GM18870 (cell line): ENCODE measurements around the gene HDAC7.
"Not testable (repeated sequence)": the region's sequence is repeated elsewhere in the genome, so short reads cannot be mapped to it uniquely, and the experiment has no call there.

ENCODE experiments used
- ATAC-seq: cut with Tn5 transposase; IDR thresholded peaks from one replicate; pipeline ENCODE4 v1.9.1; 2021; ENCODE audit warnings: moderate library complexity; ENCODE audit not compliant: unreplicated experiment

HDAC7 gene

DNA sequence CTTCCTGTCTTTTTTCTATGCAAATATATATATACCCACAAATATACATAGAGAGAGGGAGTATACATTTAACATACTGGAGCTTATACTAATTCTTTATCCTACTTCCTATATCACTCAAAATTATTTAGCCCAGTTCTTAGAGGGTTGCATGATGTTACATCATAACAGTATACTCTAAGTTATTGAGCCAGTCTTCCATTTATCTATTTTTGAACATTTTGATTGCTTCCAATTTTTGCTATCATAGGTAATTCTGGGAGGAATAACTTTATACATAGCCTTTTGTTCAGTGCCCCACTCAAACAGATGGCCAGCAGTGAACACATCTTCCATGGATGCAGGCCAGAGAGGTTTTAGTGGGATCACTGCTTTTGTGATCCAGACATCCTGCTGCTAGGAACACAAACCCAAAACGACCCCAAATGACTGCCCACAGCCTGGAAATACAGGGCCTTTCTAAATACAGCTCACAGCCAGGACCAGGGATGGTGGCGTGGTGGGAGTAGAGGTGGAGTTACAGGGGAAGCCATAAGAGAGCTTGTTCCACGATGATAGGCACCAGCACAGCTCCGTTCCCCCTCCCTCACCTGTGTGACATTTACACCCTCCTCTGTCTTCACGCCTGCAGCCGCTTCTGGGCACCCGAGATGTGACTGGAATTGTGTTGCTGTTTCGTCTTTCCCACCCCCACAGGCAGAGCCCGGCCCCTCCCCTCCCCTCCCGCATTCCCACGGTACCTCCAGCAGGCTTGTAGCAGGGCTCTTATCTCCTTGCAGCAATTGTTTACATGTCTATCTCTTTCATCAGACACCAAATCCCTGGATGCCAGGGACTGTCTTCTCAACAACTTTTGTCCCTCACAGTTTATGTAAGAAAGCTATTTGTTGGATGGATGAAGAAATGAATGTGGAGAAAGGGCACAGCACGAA lies 30.7 kb upstream of the HDAC7 start:
- ATAC-seq = no peak

DNA sequence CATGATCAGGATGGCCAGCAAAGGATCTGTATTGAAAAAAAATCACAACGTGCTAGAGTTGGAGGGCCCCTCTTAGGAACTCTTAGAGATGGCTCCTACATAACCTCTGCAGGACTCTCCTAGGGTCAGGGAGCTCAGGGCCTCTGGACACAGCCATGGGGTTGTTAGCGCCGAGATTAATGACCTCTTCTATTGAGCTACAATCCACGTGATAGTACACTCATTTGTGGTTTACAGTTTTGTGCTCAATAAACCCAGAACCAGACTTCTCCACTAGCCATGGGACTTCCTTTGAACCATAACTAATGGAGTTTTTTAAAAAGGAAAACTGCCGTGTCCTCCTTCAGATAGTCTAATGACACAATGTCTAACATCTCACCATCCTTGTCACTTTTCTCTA lies 29.6 kb upstream of the HDAC7 start:
- ATAC-seq = no peak

DNA sequence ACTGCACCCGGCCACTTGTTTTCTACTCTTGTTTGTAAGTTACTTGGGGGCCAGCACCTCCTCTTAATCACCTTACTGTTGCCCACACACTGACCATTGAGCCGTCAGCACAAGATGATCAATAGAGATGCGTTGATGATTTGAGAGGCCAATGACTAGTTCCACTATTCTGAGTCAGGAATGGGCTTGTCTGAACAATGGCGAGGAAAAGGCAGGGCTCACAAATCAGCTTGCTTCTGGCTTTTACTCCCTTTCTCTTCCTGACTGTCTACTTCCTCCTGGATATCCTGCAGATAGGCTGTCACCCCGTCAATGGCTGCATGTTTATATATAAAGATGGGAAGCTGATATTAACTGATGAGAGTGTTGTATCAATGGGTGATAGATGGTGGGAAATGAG lies 29.1 kb upstream of the HDAC7 start:
- ATAC-seq = no peak

DNA sequence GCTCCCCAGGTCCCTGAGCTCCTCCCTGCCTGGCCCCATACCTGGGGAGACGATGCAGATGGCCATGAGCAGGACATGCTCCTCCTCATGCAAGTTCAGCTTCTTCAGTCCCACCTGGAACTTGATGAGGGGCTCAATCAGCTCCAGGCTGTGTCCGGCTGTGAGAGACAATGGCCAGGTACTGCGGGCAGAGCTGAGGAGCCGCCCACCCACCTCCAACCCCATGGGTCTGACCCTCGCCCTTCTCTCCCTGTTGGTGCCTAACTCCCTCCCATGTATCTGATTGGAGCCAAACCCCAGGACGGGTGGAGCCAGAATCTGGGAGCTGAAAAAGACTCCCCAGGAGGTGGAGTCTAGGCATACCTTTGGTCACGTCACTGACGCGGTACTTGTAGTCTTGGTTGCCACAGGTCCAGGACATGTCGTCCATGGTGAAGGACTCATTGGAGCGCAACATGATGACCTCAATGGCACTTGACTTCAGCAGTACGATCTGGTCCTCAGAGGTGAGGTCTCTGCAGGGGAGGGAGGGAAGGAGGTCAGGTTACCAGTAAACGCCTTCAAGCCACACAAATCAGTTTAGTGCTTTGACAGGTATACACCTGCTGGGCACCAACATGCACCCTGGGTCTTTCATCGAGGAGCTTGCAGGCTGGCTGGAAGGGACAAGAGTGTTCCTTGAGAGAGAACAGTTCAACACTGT lies 26.7 kb upstream of the HDAC7 start:
- no peak for ATAC-seq

DNA sequence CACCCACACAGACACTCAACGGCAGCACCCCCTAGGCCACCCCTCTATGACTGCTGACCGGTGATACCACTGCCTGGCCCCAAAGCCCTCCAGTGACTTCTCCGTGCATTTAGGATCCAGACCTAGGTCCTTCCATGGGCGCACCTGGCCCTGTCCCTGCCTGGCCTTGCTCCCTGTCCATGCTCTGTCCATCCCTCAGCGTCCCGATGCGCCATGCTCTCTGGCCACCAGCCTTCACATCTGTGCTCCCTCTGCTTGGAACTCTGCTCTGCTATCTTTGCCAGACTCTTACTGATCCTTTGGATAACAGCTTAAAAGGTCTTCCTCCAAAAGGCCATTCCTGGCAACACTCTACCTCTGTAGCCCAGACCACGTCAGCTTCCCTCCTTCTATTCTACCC lies 25.4 kb upstream of the HDAC7 start:
- no peak for ATAC-seq

DNA sequence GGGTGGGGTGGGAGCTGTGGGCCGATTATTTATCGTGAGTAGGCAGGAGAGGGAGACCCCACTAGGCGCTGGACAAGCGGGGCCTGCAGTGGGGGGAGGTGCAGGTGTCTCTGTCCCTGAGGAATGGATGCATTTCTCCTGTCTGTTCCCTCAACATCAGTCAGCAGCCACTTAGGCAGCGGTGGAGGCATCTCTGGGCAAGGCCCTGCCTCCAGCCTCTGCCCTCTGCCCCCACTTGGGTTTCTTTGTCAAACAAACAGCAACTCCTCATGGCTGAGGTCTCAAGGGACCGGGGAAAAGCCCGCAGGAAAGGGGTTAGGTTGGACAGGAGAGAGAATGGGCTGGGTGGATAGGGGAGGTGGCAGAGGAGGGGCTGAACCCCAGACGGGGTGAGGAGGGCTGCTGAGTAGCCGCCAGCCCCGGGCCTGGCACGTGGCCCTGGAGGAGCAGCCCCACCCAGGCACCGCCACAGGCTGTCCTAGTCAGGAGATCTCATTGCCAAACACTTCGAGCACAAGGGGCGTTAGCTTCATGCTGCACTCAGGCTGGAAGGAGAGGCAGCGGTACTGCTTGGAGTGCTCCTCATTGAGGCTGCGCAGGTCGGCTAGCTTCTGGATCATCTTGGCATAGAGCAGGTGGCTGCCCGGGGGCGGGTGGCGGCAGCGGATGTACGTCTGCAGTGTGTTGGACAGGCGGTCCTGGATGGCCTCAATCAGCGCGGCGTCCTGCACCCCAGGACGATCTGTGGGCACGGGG lies 24.7 kb upstream of the HDAC7 start:
- no peak for ATAC-seq

DNA sequence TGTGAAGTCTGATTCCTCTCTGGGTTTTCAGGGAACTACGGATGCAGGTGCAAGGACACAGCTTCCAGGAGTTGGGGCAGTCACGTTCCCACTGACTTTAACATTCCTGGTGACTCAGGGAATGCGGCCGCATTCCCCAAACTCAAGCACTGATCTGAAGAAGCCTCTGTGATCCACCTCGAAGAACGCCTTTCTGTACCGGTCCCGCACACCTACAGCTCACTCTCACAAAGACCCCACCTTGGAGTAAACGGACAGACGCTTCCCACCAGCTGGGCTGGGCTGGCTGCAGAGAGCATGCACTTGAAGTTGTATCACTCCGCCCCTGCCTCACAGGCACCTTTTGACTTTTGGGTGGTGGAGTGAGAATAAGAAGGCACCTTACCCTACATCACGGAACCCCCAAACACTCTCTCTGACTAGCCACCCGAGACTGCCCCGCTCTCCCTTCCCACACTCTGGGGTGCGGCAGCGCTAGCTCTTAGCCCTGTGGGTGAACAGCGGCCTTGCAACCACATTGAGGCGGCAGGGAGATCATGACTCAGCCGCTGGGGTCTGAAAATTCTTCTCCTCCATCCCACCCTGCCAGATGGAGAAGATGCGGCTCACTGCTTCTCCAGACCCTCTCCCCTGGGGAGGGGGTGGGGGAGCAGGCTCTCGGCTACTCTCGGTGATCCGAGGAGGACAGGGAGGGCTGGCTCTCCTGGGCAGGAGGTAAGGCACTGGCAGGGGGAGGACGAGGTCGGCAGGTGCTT lies 23.7 kb upstream of the HDAC7 start:
- ATAC-seq = no peak

DNA sequence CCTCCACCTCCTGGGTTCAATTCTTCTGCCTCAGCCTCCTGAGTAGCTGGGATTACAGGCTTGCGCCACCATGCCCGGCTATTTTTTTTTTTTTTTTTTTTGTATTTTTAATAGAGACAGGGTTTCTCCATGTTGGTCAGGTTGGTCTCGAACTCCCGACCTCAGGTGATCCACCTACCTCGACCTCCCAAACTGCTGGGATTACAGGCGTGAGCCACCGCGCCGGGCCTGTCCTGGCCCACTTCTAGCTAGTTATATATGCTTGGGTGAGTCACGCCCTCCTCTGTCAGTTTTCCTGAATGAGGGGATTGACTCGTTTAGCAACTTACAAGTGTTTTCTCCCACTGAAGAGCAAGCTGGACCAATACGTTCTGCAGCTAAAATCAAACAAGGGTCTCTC lies 22.8 kb upstream of the HDAC7 start:
- ATAC-seq = not testable (repeated sequence)

DNA sequence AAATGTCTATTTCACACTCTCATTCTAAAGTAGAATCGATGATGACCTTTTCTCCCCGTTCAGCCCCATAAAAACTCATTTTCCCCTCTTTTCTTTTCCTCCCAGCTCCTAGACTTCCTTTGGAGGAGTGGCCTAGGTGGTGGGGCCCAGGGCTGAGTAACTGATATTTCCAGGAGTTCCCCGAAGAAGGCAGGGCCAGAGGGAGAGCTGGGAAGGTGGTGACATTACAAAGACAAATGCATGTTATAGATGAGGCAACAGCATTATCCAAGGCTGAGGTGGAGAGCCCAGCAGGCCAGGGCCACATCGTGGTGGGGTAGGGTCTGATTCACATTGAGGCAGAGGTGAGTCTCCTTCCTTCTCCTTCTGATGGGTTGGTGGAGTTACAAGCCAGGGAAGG lies 22.2 kb upstream of the HDAC7 start:
- ATAC-seq = no peak

DNA sequence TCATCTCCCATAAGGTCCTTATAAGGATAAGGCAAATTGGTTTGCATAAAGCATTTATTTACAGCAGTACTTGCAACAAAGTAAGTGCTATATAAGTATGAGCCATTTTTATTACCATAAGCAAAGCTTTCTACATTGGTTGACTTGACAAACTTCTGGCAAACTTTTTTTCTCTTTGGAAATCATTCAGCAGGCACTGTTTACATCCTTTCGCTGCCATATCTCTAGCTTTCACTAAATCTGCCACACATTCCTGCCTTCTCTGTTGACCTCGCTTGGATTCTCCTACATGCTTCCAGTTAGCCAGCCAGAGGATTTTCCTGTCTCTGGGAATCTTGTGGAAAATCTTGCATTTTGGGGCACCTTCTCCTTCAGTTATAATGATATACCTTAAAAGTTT lies 21.8 kb upstream of the HDAC7 start:
- no peak for ATAC-seq

DNA sequence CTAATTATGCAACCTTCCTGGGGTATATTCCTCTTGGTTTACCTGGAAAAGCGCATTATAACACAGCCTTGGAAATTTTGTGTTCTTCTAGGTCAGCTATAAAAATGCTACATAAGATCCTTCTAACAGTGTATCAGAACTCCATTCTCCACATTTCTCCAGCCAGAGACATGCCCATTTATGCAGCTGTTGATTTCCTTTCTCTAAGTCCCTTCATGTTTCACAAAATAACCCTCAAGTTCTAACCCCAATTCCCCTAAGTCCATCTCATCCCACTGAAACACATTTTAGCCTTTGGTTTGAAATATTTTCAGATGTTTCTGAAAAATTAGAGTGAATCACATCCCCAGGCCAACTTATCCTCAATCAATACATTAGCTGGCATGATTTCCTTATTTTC lies 20.9 kb upstream of the HDAC7 start:
- ATAC-seq = no peak

DNA sequence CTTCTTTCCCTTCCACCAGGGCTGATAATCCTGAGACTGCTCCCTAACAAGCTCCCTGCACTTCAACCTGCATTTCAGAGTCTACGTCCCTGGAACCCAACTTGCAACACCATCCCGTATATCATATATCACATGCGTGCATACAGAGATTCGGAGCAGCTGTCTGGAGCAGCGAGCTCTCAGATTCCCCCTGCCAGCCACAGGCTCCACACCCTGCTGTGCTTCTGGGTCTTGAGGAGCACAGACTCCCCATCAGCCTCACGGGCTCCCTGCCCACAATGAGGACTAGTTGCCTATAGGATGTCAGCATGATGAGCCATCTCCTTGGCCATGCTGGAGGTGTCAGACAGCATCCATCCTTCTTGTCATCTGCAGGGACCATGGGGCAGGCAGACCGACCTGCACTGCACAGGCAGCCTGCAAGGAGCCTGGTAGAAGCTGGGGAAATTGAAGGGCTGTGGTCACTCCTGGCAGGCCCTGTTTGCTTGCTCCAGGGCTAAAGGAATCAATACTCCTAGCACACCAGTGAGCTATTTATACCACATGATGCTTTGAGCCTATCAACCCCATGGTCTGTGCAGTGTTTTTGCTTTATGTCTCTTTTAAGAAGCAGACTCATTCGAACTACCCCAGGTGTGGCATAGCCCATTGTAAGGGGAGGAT lies 19.6 kb upstream of the HDAC7 start:
- ATAC-seq = no peak

DNA sequence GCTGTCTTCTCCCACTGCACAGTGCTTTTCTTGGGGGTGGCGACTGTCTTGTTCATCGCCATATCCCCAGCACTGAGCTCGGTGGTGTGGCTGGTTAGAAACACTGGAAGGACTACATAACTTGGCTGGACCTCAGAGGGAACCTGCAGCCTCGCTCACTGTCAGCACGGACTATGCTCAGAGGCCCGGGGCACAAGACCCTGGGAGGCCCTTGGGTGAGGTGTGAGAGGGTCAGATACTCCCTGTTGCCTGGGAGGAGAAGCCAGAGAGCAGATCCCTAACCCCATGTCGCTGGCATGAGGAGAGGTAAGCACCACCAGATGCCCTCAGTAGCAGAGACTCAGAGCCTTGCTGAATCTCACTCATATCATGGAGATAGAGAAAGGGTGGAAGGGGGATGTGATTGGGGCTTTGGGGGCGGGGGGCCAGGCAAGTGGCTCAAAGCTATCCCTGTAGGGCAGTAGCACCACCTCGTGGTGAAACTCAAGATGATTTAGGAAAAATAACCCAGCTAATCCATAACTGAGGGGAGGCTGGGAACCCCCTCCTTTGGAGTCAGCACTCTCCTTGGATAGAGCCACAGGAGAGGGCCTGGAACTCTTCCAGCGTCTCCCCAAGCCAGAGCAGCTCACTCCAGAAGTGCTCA lies 18.7 kb upstream of the HDAC7 start:
- ATAC-seq = no peak

DNA sequence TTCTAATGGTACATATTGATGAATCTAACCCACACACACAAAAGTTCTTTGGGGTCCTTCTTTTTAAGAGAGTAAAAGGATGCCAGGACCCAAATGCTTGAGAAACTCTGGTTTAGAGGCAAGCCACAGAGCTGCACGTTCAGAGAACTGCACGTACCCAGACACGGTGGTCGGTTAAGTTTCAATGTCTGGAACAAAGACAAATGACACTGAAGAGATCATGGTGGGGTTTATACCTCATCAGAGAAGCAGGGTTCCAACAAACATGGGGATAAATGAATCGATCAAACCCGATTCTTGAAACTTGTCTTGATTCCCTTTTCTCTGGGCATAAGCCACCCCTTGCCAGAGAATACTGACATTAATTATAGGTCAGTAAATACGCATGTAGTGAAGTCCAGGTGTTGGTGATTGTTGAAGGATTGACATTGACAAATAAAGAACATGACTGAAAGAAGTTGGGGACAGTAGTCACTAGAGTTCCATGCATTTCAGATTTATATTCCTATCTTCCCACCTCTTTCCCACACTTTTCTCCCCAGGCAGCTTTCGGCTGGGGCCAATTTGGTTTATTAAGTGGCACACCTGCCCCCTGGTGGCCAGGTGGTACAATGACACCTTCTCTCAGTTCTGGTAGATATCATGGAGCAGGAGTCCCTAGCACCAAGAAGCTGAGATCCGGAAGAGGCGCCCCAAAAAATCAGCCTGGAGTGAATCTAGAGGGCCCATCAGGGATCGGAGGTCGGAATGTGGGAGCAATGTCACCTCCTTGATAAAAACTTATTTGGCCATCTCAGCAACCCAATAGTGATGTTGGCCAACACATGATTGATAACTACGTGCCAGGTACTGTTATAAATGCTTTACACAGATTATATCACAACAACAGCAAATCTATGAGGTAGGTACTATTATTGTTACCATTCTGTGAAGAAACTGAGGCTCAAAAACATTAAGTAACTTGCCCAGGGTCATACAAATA lies 17.8 kb upstream of the HDAC7 start:
- no peak for ATAC-seq

DNA sequence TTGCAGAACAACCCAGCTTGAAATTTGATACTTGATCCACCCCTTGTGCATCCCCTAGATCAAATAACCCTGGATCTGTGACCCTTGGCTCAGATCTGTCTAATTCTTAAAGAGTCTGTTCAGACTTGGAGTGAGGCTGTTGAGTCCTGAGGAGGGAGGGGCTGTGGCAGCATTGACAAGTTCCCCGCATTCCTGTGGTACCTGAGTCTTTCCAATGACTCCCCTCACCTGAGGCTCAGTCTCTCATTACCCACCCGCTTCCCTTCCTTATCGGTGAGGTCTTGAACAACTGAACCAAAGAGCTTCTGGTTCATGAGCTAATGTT lies 16.1 kb upstream of the HDAC7 start:
- ATAC-seq = no peak

DNA sequence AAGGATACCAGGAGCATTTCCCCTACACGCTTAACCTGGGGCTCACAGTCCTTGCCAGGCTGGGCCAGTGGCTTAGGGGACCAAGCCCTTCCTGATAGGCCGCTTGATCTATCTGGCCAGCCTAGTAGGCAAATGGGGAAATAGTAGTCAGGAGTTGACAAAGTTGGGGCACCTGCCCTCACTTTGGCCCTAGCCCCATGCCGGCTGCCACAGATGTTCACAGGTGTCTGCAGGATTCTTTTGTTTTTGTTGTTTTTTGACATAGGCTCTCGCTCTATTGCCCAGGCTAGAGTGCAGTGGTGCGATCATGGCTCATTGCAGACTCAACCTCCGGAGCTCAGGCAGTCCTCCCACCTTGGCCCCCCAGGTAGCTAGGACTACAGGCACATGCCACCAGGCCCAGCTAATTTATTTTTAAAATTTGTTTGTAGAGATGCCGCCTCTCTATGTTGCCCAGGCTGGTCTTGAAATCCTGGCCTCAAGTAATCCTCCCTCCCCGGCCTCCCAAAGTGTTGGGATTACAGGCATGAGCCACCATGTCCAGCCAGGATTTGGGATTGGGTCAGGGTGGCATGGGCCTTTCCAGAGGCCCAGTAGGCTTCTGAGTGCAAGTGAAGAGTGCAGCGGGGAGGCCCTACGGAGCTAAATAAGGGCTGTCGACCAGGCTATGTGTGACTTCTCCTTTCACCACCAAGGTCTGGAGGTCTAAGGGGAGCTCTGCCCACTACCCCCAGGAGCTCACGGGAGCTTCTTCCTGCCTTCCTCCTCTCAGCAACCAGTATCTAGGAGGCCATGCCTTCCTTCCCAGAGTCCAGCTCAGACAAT lies 15.5 kb upstream of the HDAC7 start:
- ATAC-seq = no peak

DNA sequence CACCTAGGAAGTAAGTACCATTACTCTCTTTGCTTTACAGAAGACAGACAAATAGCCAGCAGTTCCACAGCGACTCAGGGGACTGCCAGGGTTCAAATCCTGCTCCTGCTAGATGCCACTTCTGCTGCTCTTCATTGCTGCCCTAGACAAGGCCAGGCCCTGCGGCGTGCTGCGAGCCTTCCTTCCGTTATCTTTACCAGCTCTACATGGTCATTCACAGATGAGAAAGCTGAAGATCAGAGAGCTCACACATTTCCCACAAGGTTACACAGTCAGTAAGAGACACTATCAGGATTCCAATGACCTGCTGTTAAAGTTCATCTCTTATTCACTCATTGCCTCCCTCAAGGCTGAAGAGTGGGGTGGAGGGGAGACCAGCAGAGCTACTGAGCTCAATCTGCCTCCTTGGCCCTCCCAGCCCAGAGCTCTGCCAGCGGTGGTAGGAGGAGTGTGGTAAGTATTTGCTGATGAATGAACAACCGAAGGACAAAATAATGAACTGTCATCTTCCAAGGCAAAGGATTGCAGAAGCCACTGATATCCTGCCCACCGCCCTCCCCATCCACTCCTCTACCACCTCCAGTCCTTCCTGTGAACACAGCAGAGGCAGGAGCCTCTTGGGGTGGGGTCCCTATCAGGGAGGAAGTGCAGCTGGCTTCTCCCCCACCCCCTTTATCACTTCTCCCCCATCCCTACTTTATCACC lies 14.6 kb upstream of the HDAC7 start:
- no peak for ATAC-seq
